ENCODE measurements around the gene MPEG1.

Gene MPEG1

GRCh38 chr11:59189986-59190385 lies 22.7 kb downstream of the MPEG1 start:
- no peak for DNase-seq (ENCODE audit: low read depth in 2 of 2)

GRCh38 chr11:59188954-59189353 lies 23.8 kb downstream of the MPEG1 start:
- DNase-seq (ENCODE audit: low read depth in 2 of 2), result no peak

- no peak for DNase-seq (ENCODE audit: low read depth in 2 of 2)
Observed at GRCh38 chr11:59187587-59187986, 25.1 kb downstream of the MPEG1 start.

- no peak for DNase-seq (ENCODE audit: low read depth in 2 of 2)
Observed at GRCh38 chr11:59187035-59187434, 25.7 kb downstream of the MPEG1 start.

- DNase-seq (ENCODE audit: low read depth in 2 of 2), result no peak
Observed at GRCh38 chr11:59186130-59186594, 26.6 kb downstream of the MPEG1 start.

- no peak for DNase-seq (ENCODE audit: low read depth in 2 of 2)
Observed at GRCh38 chr11:59185386-59185945, 27.3 kb downstream of the MPEG1 start.

GRCh38 chr11:59184691-59185339 lies 27.9 kb downstream of the MPEG1 start:
- DNase-seq (ENCODE audit: low read depth in 2 of 2), result no peak

- DNase-seq (ENCODE audit: low read depth in 2 of 2), result no peak
Observed at GRCh38 chr11:59183771-59184170, 29.0 kb downstream of the MPEG1 start.

GRCh38 chr11:59182457-59183151 lies 30.1 kb downstream of the MPEG1 start:
- DNase-seq (ENCODE audit: low read depth in 2 of 2), result no peak

GRCh38 chr11:59181746-59182456 lies 30.8 kb downstream of the MPEG1 start:
- no peak for DNase-seq (ENCODE audit: low read depth in 2 of 2)

GRCh38 chr11:59180907-59181306 lies 31.8 kb downstream of the MPEG1 start:
- no peak for DNase-seq (ENCODE audit: low read depth in 2 of 2)

GRCh38 chr11:59180168-59180776 lies 32.5 kb downstream of the MPEG1 start:
- DNase-seq (ENCODE audit: low read depth in 2 of 2), result no peak

- no peak for DNase-seq (ENCODE audit: low read depth in 2 of 2)
Observed at GRCh38 chr11:59179121-59179520, 33.6 kb downstream of the MPEG1 start.

- no peak for DNase-seq (ENCODE audit: low read depth in 2 of 2)
Observed at GRCh38 chr11:59178402-59178801, 34.3 kb downstream of the MPEG1 start.

GRCh38 chr11:59176330-59176729 lies 36.4 kb downstream of the MPEG1 start:
- DNase-seq (ENCODE audit: low read depth in 2 of 2), result no peak

GRCh38 chr11:59175091-59175501 lies 37.6 kb downstream of the MPEG1 start:
- DNase-seq (ENCODE audit: low read depth in 2 of 2), result no peak

GRCh38 chr11:59174664-59175033 lies 38.1 kb downstream of the MPEG1 start:
- DNase-seq (ENCODE audit: low read depth in 2 of 2), result no peak

- DNase-seq (ENCODE audit: low read depth in 2 of 2), result no peak
Observed at GRCh38 chr11:59173964-59174663, 38.6 kb downstream of the MPEG1 start.

GRCh38 chr11:59173080-59173963 lies 39.4 kb downstream of the MPEG1 start:
- no peak for DNase-seq (ENCODE audit: low read depth in 2 of 2)

- DNase-seq (ENCODE audit: low read depth in 2 of 2), result no peak
Observed at GRCh38 chr11:59172345-59173079, 40.2 kb downstream of the MPEG1 start.

Measured in stimulated activated CD8-positive, alpha-beta memory T cell treated with anti-CD3 and anti-CD28 coated beads, Interleukin-15, amount 100 ng/mL, for 4 hours (primary cell).